Measurements from ENCODE around the gene PLIN3. TPM values are rescaled to one million over a fixed set of nuclear protein-coding genes. Genes with fewer than 3 reads are reported as not detected.
"Not testable (repeated sequence)": the region's sequence is repeated elsewhere in the genome, so short reads cannot be mapped to it uniquely, and the experiment has no call there.

PLIN3 gene
- total and polyA plus RNA-seq, 5 donors from 2014 or later = 26.5 to 35.6 (median 31.2) TPM

GRCh38 chr19:4870025-4870700 lies 2.7 kb upstream of the PLIN3 start:
- H3K27ac ChIP-seq (ENCODE audit: insufficient read depth, low read length, poor library complexity, severe bottlenecking) = no peak overlapping the region
- no peaks in the 10 kb centered on the region for H3K27me3 ChIP-seq (ENCODE audit: control insufficient read depth, insufficient read depth, low read length)
- Mint-ChIP-seq H3K36me3 (no peaks in the 10 kb centered on the region), H3K4me3 (no peak overlapping the region), H3K27ac (no peak overlapping the region), H3K9me3 (peaks cover 0 to 2% (median 0%) of the 10 kb centered on the region in 7 donors), H3K4me1 (peaks cover 5 to 20% (median 9%) of the 10 kb centered on the region in 4 donors), H3K27me3 (peaks cover 6% of the 10 kb centered on the region)
- H3K4me3 ChIP-seq (ENCODE audit: low read depth, low read length) = no peak overlapping the region
- no peak for DNase-seq
- H3K9me3 ChIP-seq (ENCODE audit: control insufficient read depth in 2 of 2, low read length in 2 of 2) = no peaks in the 10 kb centered on the region
- no peak for ATAC-seq (ENCODE audit: low read depth in 2 of 2)
- no peaks in the 10 kb centered on the region for H3K36me3 ChIP-seq (ENCODE audit: control insufficient read depth, insufficient read depth, low read length)
- peaks cover 18% of the 10 kb centered on the region for H3K4me1 ChIP-seq (ENCODE audit: control insufficient read depth, insufficient read depth, low read length, poor library complexity, severe bottlenecking)

DNA sequence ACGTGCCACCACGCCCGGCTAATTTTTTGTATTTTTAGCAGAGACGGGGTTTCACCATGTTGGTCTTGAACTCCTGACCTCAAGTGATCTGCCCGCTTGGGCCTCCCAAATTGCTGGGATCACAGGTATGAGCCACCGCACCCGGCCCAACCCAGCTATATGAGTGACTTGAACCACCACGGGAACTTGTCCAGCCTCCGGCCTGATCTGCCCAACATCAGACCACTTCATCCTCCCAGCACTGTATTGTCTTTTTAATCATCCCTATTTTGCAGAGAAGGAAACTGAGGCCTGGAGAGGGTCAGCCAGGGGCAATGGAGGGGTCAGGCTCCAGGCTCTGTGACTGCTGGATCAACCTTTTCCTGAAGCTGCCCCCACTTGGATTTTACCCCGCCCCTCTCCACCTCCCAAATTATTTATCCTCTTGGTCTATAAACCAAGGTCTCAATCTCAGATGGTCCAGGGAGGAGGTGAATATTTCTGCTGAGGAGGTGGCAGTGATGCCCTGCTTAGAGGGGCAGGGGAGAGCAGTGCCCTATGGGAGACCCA lies 893 bp upstream of the PLIN3 start:
- Mint-ChIP-seq H3K36me3 (no peaks in the 10 kb centered on the region), H3K27ac (peak overlapping the region; percentile 52 to 63 (median 59)), H3K27me3 (peaks cover under 1% of the 10 kb centered on the region), H3K9me3 (no peaks in the 10 kb centered on the region), H3K4me1 (peaks cover 5 to 25% (median 9%) of the 10 kb centered on the region in 4 donors), H3K4me3 (peak overlapping the region; percentile 85 to 93 (median 92))
- Histone ChIP-seq H3K36me3 (ENCODE audit: control insufficient read depth, insufficient read depth, low read length) (no peaks in the 10 kb centered on the region), H3K4me3 (ENCODE audit: low read depth, low read length) (peak overlapping the region; percentile 37), H3K27me3 (ENCODE audit: control insufficient read depth, insufficient read depth, low read length) (no peaks in the 10 kb centered on the region), H3K4me1 (ENCODE audit: control insufficient read depth, insufficient read depth, low read length, poor library complexity, severe bottlenecking) (peaks cover 18% of the 10 kb centered on the region), H3K9me3 (ENCODE audit: control insufficient read depth in 2 of 2, low read length in 2 of 2) (no peaks in the 10 kb centered on the region), H3K27ac (ENCODE audit: insufficient read depth, low read length, poor library complexity, severe bottlenecking) (no peak overlapping the region)
- DNase-seq (no peak), ATAC-seq (ENCODE audit: low read depth in 2 of 2) (no peak)

DNA sequence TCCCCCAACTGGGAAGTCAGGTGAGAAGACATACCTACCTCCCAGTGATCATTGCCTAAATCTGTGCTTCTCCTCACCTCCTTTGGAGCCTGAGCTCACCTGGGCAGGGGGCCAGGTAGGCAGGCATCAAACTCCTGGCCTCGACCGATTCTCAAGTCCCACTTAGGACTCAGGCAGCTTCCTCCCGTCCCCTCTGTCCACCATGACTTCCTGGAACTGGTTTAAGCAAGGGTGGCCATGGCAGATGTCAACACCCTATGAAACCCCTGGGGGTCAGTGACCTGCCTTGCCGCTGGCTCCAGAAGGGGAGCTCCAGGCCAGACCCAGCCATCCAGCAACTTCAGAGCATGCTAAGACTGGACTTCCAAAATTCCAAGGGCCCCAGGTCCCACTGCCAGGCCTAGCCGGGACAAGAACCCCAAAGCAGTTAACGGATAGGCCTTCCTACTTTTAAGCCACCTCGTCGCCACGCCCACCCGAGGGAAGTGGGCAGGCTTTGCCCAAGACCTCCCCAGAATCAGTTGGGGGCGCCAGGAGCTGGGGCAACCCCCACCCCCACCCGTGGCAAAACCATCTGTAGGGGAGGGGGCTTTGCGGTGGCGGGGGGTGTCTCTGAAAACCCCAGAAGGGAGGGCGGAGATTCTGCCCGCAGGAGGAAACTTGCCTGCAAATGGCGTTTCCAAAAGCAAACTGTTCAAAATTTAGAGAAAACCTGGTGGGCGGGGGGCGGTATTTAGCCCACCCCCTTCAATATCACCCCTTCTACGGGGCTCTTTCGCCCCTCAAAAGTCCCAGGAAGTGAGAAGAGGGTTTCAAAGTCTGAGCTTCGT lies 657 bp downstream of the PLIN3 start:
- H3K4me1 Mint-ChIP-seq = peaks cover 5 to 20% (median 7%) of the 10 kb centered on the region in 4 donors
- Histone ChIP-seq H3K4me1 (ENCODE audit: control insufficient read depth, insufficient read depth, low read length, poor library complexity, severe bottlenecking) (peaks cover 13% of the 10 kb centered on the region), H3K36me3 (ENCODE audit: control insufficient read depth, insufficient read depth, low read length) (no peaks in the 10 kb centered on the region), H3K4me3 (ENCODE audit: low read depth, low read length) (peak overlapping the region; percentile 67), H3K27me3 (ENCODE audit: control insufficient read depth, insufficient read depth, low read length) (no peaks in the 10 kb centered on the region), H3K27ac (ENCODE audit: insufficient read depth, low read length, poor library complexity, severe bottlenecking) (peak overlapping the region; percentile 69), H3K9me3 (ENCODE audit: control insufficient read depth in 2 of 2, low read length in 2 of 2) (no peaks in the 10 kb centered on the region)
- no peaks in the 10 kb centered on the region for H3K27me3 Mint-ChIP-seq
- peak overlapping the region; percentile 85 to 93 (median 92) for H3K4me3 Mint-ChIP-seq
- H3K9me3 Mint-ChIP-seq = no peaks in the 10 kb centered on the region
- H3K36me3 Mint-ChIP-seq = no peaks in the 10 kb centered on the region
- ATAC-seq (ENCODE audit: low read depth in 2 of 2) (no peak), DNase-seq (peak; percentile 21 to 46 (median 45))
- peak overlapping the region; percentile 79 to 82 (median 82) for H3K27ac Mint-ChIP-seq

DNA sequence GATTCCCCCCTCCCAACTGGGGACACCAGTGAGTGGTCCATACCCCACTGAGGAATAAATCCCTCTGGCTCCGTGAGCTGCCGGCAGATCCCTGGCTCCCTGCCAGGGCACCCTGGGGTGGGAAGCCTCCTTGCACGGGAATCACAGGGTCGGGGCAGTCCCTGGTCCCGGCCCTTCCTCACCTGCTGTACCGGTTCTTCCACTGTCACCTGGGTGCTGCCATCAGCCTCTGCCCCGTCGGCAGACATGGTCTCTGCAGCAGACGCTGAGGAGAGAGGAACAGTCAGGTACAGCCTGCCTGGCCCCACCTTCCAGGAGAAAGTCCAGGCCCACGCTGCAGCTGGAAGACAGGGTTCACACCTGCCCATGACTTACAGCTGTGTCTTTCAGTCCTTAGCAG lies 6.3 kb downstream of the PLIN3 start:
- H3K27ac Mint-ChIP-seq = no peak overlapping the region
- DNase-seq (no peak), ATAC-seq (ENCODE audit: low read depth in 2 of 2) (no peak)
- no peaks in the 10 kb centered on the region for H3K27me3 ChIP-seq (ENCODE audit: control insufficient read depth, insufficient read depth, low read length)
- H3K9me3 Mint-ChIP-seq = no peaks in the 10 kb centered on the region
- H3K4me3 Mint-ChIP-seq = no peak overlapping the region
- H3K36me3 ChIP-seq (ENCODE audit: control insufficient read depth, insufficient read depth, low read length) = peaks cover 7% of the 10 kb centered on the region
- no peaks in the 10 kb centered on the region for H3K4me1 ChIP-seq (ENCODE audit: control insufficient read depth, insufficient read depth, low read length, poor library complexity, severe bottlenecking)
- no peak overlapping the region for H3K27ac ChIP-seq (ENCODE audit: insufficient read depth, low read length, poor library complexity, severe bottlenecking)
- H3K4me3 ChIP-seq (ENCODE audit: low read depth, low read length) = no peak overlapping the region
- no peaks in the 10 kb centered on the region for H3K27me3 Mint-ChIP-seq
- H3K4me1 Mint-ChIP-seq = peaks cover 0 to 6% (median under 1%) of the 10 kb centered on the region in 4 donors
- H3K9me3 ChIP-seq (ENCODE audit: control insufficient read depth in 2 of 2, low read length in 2 of 2) = no peaks in the 10 kb centered on the region
- peaks cover 4% of the 10 kb centered on the region for H3K36me3 Mint-ChIP-seq

DNA sequence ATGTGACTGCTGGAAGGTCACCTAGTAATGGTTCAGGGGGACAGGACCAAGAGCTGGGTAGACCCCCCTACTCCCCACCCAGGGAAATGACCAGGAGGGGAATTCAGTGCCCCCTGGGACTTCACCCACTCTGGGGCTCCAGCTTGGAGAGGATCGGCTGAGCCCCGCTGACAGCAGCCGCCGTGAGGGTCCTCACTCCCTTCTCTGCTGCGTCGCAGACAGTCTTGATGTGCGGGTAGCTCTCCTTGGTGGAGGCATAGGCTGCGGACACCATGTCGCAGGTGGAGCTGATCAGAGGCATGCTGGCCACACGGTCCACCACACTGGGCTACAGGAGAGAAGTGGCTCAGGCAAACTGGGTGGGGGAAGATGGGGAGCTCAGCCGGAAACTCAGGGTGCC lies 7.8 kb downstream of the PLIN3 start:
- Histone ChIP-seq H3K27me3 (ENCODE audit: control insufficient read depth, insufficient read depth, low read length) (no peaks in the 10 kb centered on the region), H3K9me3 (ENCODE audit: control insufficient read depth in 2 of 2, low read length in 2 of 2) (no peaks in the 10 kb centered on the region), H3K4me1 (ENCODE audit: control insufficient read depth, insufficient read depth, low read length, poor library complexity, severe bottlenecking) (no peaks in the 10 kb centered on the region), H3K4me3 (ENCODE audit: low read depth, low read length) (no peak overlapping the region), H3K27ac (ENCODE audit: insufficient read depth, low read length, poor library complexity, severe bottlenecking) (no peak overlapping the region), H3K36me3 (ENCODE audit: control insufficient read depth, insufficient read depth, low read length) (peaks cover 7% of the 10 kb centered on the region)
- H3K9me3 Mint-ChIP-seq = no peaks in the 10 kb centered on the region
- peaks cover 4% of the 10 kb centered on the region for H3K36me3 Mint-ChIP-seq
- H3K27ac Mint-ChIP-seq = no peak overlapping the region
- H3K4me1 Mint-ChIP-seq = peaks cover 0 to 5% (median 0%) of the 10 kb centered on the region in 4 donors
- no peaks in the 10 kb centered on the region for H3K27me3 Mint-ChIP-seq
- ATAC-seq (ENCODE audit: low read depth in 2 of 2) (no peak), DNase-seq (no peak)
- no peak overlapping the region for H3K4me3 Mint-ChIP-seq

DNA sequence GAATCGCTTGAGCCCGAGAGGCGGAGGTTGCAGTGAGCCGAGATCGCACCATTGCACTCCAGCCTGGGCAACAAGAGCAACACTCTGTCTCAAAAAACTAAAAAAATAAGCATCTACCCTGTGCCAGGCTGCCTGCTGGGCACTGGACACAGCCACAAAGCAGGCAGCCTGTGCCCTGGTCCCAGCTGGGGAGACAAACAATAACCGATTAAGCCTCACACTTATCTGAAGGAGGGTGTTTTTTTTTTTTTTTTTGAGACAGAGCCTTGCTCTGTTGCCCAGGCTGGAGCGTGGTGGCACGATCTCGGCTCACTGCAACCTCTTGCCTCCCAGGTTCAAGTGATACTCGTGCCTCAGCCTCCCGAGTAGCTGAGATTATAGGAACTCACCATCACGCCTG lies 11.0 kb downstream of the PLIN3 start:
- H3K27me3 ChIP-seq (ENCODE audit: control insufficient read depth, insufficient read depth, low read length); ATAC-seq (ENCODE audit: low read depth in 2 of 2): not testable (repeated sequence)

GRCh38 chr19:4853506-4853905 lies 14.0 kb downstream of the PLIN3 start:
- not testable (repeated sequence) for H3K27ac Mint-ChIP-seq; H3K36me3 Mint-ChIP-seq; H3K27me3 ChIP-seq (ENCODE audit: control insufficient read depth, insufficient read depth, low read length); H3K9me3 Mint-ChIP-seq; H3K27me3 Mint-ChIP-seq; DNase-seq; H3K9me3 ChIP-seq (ENCODE audit: control insufficient read depth in 2 of 2, low read length in 2 of 2); H3K4me1 Mint-ChIP-seq; H3K4me3 ChIP-seq (ENCODE audit: low read depth, low read length); ATAC-seq (ENCODE audit: low read depth in 2 of 2); H3K36me3 ChIP-seq (ENCODE audit: control insufficient read depth, insufficient read depth, low read length); H3K4me1 ChIP-seq (ENCODE audit: control insufficient read depth, insufficient read depth, low read length, poor library complexity, severe bottlenecking); H3K27ac ChIP-seq (ENCODE audit: insufficient read depth, low read length, poor library complexity, severe bottlenecking); H3K4me3 Mint-ChIP-seq

More for the DNA sequence above, 11.0 kb downstream of the PLIN3 start:
- not testable (repeated sequence) for H3K36me3 Mint-ChIP-seq; H3K27me3 Mint-ChIP-seq; H3K4me1 Mint-ChIP-seq; H3K4me3 Mint-ChIP-seq; DNase-seq; H3K9me3 ChIP-seq (ENCODE audit: control insufficient read depth in 2 of 2, low read length in 2 of 2); H3K27ac ChIP-seq (ENCODE audit: insufficient read depth, low read length, poor library complexity, severe bottlenecking); H3K36me3 ChIP-seq (ENCODE audit: control insufficient read depth, insufficient read depth, low read length); H3K4me1 ChIP-seq (ENCODE audit: control insufficient read depth, insufficient read depth, low read length, poor library complexity, severe bottlenecking); H3K4me3 ChIP-seq (ENCODE audit: low read depth, low read length); H3K27ac Mint-ChIP-seq; H3K9me3 Mint-ChIP-seq

Data from CD4-positive, CD25-positive, alpha-beta regulatory T cell (primary cell).